Transverse colon (tissue), 3 donors: Measurements from ENCODE around the gene ADAM11.

Source experiments
- POLR2A ChIP-seq: fragments of 450-650 bp; IDR thresholded peaks from one replicate; pipeline ENCODE4 v1.6.1; 2016; ENCODE audit warnings: antibody characterized with exemption, mild to moderate bottlenecking, moderate library complexity
- TF ChIP-seq, protein P1 (sequence below), 5 experiments: fragments of 200-600 bp in 3 of 5; fragments of 450-650 bp in 2 of 5; sonication (generic) in 3 of 5; IDR thresholded peaks; 1 replicate in 2 of 5; 2 replicates in 3 of 5; pipeline ENCODE4 v1.5.1; 2016 to 2017; ENCODE audit warnings: antibody characterized with exemption in 5 of 5, inconsistent platforms in 3 of 5, mild to moderate bottlenecking in 2 of 5, moderate library complexity in 1 of 5

DNA sequence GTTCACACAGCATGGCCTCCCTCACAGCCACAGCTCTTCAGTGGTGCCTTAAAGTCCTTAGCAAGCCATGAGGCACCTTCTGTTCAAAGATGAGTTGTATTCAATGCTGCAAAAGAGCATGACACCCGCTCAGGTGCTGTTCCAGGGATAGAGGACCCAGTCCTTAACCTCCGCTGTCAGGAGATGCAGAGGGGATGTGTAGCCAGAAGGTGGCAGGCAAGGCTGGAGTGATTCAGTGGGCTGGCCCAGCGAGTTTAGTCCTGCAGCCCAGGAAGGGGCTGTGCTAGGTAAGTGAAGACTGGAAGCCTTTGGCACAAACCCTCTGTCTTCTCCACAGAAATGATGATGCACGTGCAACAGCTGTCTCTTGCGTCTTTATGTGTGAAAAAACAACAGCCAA, 25.0 kb upstream of the ADAM11 start:
- TF ChIP-seq, protein P1, sequence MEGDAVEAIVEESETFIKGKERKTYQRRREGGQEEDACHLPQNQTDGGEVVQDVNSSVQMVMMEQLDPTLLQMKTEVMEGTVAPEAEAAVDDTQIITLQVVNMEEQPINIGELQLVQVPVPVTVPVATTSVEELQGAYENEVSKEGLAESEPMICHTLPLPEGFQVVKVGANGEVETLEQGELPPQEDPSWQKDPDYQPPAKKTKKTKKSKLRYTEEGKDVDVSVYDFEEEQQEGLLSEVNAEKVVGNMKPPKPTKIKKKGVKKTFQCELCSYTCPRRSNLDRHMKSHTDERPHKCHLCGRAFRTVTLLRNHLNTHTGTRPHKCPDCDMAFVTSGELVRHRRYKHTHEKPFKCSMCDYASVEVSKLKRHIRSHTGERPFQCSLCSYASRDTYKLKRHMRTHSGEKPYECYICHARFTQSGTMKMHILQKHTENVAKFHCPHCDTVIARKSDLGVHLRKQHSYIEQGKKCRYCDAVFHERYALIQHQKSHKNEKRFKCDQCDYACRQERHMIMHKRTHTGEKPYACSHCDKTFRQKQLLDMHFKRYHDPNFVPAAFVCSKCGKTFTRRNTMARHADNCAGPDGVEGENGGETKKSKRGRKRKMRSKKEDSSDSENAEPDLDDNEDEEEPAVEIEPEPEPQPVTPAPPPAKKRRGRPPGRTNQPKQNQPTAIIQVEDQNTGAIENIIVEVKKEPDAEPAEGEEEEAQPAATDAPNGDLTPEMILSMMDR (IDR thresholded peaks at IDR 0.05) = no peak
- no peak for TF ChIP-seq POLR2A
